ENCODE results near the gene SRGAP1. TPM values are rescaled to one million over a fixed set of nuclear protein-coding genes. Genes with fewer than 3 reads are reported as not detected.
"Not testable (repeated sequence)": the region's sequence is repeated elsewhere in the genome, so short reads cannot be mapped to it uniquely, and the experiment has no call there.

Gene SRGAP1
- total RNA-seq, 2 experiments from 2014 or later, result 0.02 TPM; not detected in 1

DNA sequence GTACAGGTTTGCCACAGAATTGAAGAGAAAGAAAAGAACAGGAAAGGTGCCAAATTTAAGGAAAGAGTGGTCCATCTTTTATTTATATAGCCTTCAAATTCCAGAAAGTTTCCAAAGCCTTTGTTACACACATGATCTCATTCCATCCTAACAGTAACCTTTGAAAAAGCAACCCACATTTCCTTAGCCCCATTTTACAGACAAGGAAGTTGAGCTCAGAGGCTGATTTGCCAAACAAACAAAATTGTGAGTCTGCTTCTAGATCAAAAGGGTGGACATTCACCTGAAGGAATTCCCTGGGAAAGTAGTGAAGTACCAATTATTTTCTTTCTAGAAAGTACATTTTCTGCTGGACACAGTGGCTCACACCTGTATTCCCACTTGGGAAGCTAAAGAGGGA is 345.6 kb downstream of the SRGAP1 start:
- no peaks in the 10 kb centered on the region for H3K27me3 Mint-ChIP-seq (ENCODE audit: low read depth)
- no peak for DNase-seq
- H3K4me1 Mint-ChIP-seq (ENCODE audit: low read depth), result peaks cover 15% of the 10 kb centered on the region
- no peaks in the 10 kb centered on the region for H3K9me3 Mint-ChIP-seq
- no peak overlapping the region for H3K4me3 Mint-ChIP-seq
- H3K36me3 Mint-ChIP-seq (ENCODE audit: low read depth), result peaks cover 32% of the 10 kb centered on the region
- intact Hi-C loops (cut with micrococcal nuclease), result no loop called here
- CTCF ChIA-PET, result no interaction called here
- no peak overlapping the region for H3K27ac Mint-ChIP-seq

GRCh38 chr12:64192644-64193444 is 348.3 kb downstream of the SRGAP1 start:
- Mint-ChIP-seq H3K4me3 (no peak overlapping the region), H3K27me3 (ENCODE audit: low read depth) (no peaks in the 10 kb centered on the region), H3K9me3 (no peaks in the 10 kb centered on the region), H3K4me1 (ENCODE audit: low read depth) (peaks cover 12% of the 10 kb centered on the region), H3K27ac (no peak overlapping the region), H3K36me3 (ENCODE audit: low read depth) (peaks cover 33% of the 10 kb centered on the region)
- DNase-seq, result no peak
- CTCF ChIA-PET, result no interaction called here
- intact Hi-C loops (cut with micrococcal nuclease), result no loop called here

DNA sequence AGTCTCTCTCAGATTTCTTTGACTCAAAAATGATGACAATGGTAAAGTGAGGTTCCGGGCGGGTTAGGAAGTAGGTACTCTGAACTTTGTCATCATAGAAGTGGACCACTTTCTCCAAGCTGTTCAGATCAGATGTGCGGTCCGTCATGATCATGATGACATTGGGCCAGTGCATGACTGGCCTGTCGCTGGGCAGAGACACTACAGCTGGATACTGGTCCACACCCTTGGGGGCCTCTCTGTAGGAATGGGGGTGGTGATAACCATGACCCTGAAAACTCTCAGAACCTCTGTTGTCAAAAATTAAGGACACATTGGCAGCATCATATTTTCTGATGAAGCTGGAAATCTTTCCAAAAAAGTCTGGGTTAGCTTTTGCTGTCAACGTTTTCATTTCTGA is 349.4 kb downstream of the SRGAP1 start:
- Mint-ChIP-seq H3K9me3 (no peaks in the 10 kb centered on the region), H3K4me1 (ENCODE audit: low read depth) (peaks cover 12% of the 10 kb centered on the region), H3K27me3 (ENCODE audit: low read depth) (no peaks in the 10 kb centered on the region), H3K36me3 (ENCODE audit: low read depth) (peaks cover 34% of the 10 kb centered on the region), H3K27ac (no peak overlapping the region), H3K4me3 (no peak overlapping the region)
- no peak for DNase-seq
- CTCF ChIA-PET, result no interaction called here
- intact Hi-C loops (cut with micrococcal nuclease), result no loop called here

GRCh38 chr12:64194333-64195149 is 350.0 kb downstream of the SRGAP1 start:
- DNase-seq, result no peak
- Mint-ChIP-seq H3K4me3 (no peak overlapping the region), H3K9me3 (no peaks in the 10 kb centered on the region), H3K27ac (no peak overlapping the region), H3K36me3 (ENCODE audit: low read depth) (peaks cover 34% of the 10 kb centered on the region), H3K4me1 (ENCODE audit: low read depth) (peaks cover 12% of the 10 kb centered on the region), H3K27me3 (ENCODE audit: low read depth) (no peaks in the 10 kb centered on the region)
- CTCF ChIA-PET, result no interaction called here
- intact Hi-C loops (cut with micrococcal nuclease), result no loop called here

DNA sequence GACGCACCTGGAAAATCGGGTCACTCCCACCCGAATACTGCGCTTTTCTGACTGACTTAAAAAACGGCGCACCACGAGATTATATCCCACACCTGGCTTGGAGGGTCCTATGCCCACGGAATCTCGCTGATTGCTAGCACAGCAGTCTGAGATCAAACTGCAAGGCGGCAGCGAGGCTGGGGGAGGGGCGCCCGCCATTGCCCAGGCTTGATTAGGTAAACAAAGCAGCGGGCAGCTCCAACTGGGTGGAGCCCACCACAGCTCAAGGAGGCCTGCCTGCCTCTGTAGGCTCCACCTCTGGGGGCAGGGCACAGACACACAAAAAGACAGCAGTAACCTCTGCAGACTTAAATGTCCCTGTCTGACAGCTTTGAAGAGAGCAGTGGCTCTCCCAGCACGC is 351.3 kb downstream of the SRGAP1 start:
- peaks cover 12% of the 10 kb centered on the region for H3K4me1 Mint-ChIP-seq (ENCODE audit: low read depth)
- DNase-seq; H3K27ac Mint-ChIP-seq; H3K4me3 Mint-ChIP-seq; CTCF ChIA-PET; H3K27me3 Mint-ChIP-seq (ENCODE audit: low read depth); H3K9me3 Mint-ChIP-seq; intact Hi-C loops (cut with micrococcal nuclease): not testable (repeated sequence)
- peaks cover 34% of the 10 kb centered on the region for H3K36me3 Mint-ChIP-seq (ENCODE audit: low read depth)

GRCh38 chr12:64203036-64203435 is 358.5 kb downstream of the SRGAP1 start:
- peaks cover 38% of the 10 kb centered on the region for H3K36me3 Mint-ChIP-seq (ENCODE audit: low read depth)
- no peak for DNase-seq
- intact Hi-C loops (cut with micrococcal nuclease), result no loop called here
- H3K4me3 Mint-ChIP-seq, result no peak overlapping the region
- H3K4me1 Mint-ChIP-seq (ENCODE audit: low read depth), result peaks cover 4% of the 10 kb centered on the region
- no peaks in the 10 kb centered on the region for H3K27me3 Mint-ChIP-seq (ENCODE audit: low read depth)
- H3K9me3 Mint-ChIP-seq, result peaks cover 2% of the 10 kb centered on the region
- CTCF ChIA-PET, result no interaction called here
- H3K27ac Mint-ChIP-seq, result no peak overlapping the region

DNA sequence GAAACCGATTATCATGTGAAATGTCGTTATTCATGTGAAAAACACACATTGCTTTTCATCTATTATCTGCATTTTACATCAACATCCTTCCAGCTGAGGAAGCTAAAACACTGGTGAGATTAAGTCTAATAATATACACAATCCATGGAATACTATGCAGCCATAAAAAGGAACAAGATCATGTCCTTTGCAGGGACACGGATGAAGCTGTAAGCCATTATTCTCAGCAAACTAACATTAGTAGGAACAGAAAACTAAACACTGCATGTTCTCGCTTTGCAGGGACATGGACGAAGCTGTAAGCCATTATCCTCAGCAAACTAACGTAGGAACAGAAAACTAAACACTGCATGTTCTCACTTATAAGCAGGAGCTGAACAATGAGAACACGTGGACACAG is 359.3 kb downstream of the SRGAP1 start:
- Mint-ChIP-seq H3K4me3 (no peak overlapping the region), H3K27me3 (ENCODE audit: low read depth) (no peaks in the 10 kb centered on the region), H3K36me3 (ENCODE audit: low read depth) (peaks cover 38% of the 10 kb centered on the region), H3K27ac (no peak overlapping the region), H3K4me1 (ENCODE audit: low read depth) (peaks cover 4% of the 10 kb centered on the region), H3K9me3 (peaks cover 2% of the 10 kb centered on the region)
- intact Hi-C loops (cut with micrococcal nuclease), result no loop called here
- DNase-seq, result no peak
- CTCF ChIA-PET, result interaction anchor here (1.5 kb wide), 1 partner anchor 14 kb away, joined by 5 read pairs; no protein-coding TSS in a partner anchor

GRCh38 chr12:64205542-64205941 is 361.0 kb downstream of the SRGAP1 start:
- intact Hi-C loops (cut with micrococcal nuclease), result no loop called here
- DNase-seq, result no peak
- no peak overlapping the region for H3K4me3 Mint-ChIP-seq
- CTCF ChIA-PET, result interaction anchor here (0.9 to 1.5 kb wide), 3 partner anchors 10 to 50 kb away, joined by 4 to 5 read pairs (median 5); no protein-coding TSS in a partner anchor
- peaks cover 2% of the 10 kb centered on the region for H3K9me3 Mint-ChIP-seq
- H3K36me3 Mint-ChIP-seq (ENCODE audit: low read depth), result peaks cover 38% of the 10 kb centered on the region
- peaks cover 4% of the 10 kb centered on the region for H3K4me1 Mint-ChIP-seq (ENCODE audit: low read depth)
- no peaks in the 10 kb centered on the region for H3K27me3 Mint-ChIP-seq (ENCODE audit: low read depth)
- no peak overlapping the region for H3K27ac Mint-ChIP-seq

- CTCF ChIA-PET, result interaction anchor here (0.6 kb wide), 1 partner anchor 299 kb away, joined by 9 read pairs; no protein-coding TSS in a partner anchor
- intact Hi-C loops (cut with micrococcal nuclease), result no loop called here
Observed at GRCh38 chr12:64207453-64207852, 363.0 kb downstream of the SRGAP1 start.

More at GRCh38 chr12:64207453-64207852, 363.0 kb downstream of the SRGAP1 start:
- no peak overlapping the region for H3K27ac Mint-ChIP-seq
- no peak overlapping the region for H3K4me3 Mint-ChIP-seq
- DNase-seq, result no peak
- no peaks in the 10 kb centered on the region for H3K27me3 Mint-ChIP-seq (ENCODE audit: low read depth)
- H3K4me1 Mint-ChIP-seq (ENCODE audit: low read depth), result peaks cover 4% of the 10 kb centered on the region
- peaks cover 2% of the 10 kb centered on the region for H3K9me3 Mint-ChIP-seq
- H3K36me3 Mint-ChIP-seq (ENCODE audit: low read depth), result peaks cover 42% of the 10 kb centered on the region

Other genes starting within 250 kb of the SRGAP1 start
- 1 to 10 TPM in 1 of 2 experiments, under 1 TPM in 1; 0.91 to 1.1 TPM for gene DPY19L2, start 176.2 kb upstream of the SRGAP1 start, total RNA-seq
- gene RXYLT1, start 64.8 kb upstream of the SRGAP1 start, total RNA-seq, result 10 to 100 TPM in 1 of 2 experiments, 1 to 10 TPM in 1; 9.8 to 12.7 TPM